ENCODE measurements around the gene EIF4H.

DNA sequence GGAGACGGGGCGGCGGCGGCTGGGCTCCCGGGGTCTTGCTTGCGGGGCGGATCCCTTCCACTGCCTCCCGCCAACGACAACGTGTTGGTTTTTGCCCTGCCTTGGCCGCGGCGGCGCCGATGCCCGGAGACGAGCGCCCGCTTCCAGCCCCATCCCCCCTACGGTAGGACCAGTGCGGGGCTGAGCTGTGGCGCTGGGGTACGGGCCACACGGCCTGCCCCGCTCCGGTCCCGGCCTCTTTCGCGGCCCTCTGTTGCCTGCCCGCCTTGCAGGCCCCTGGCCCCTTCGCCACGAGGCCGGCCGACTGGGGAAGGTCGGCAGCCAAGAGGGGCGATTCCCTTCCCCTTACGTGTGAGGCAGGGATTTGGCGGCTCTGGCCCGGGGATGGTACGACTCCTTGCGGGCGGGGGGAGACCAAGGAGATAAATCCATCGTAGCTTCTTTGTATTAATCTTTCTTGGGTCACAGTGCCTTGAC lies 488 bp downstream of the EIF4H start:
- TF ChIP-seq, protein P1, sequence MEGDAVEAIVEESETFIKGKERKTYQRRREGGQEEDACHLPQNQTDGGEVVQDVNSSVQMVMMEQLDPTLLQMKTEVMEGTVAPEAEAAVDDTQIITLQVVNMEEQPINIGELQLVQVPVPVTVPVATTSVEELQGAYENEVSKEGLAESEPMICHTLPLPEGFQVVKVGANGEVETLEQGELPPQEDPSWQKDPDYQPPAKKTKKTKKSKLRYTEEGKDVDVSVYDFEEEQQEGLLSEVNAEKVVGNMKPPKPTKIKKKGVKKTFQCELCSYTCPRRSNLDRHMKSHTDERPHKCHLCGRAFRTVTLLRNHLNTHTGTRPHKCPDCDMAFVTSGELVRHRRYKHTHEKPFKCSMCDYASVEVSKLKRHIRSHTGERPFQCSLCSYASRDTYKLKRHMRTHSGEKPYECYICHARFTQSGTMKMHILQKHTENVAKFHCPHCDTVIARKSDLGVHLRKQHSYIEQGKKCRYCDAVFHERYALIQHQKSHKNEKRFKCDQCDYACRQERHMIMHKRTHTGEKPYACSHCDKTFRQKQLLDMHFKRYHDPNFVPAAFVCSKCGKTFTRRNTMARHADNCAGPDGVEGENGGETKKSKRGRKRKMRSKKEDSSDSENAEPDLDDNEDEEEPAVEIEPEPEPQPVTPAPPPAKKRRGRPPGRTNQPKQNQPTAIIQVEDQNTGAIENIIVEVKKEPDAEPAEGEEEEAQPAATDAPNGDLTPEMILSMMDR (IDR thresholded peaks at IDR 0.05 in 2 of 3, conservative IDR thresholded peaks at IDR 0.05 in 1 of 3; ENCODE audit: borderline replicate concordance in 1 of 3, insufficient read depth in 1 of 3, low read depth in 2 of 3, low read length in 2 of 3): no peak
- TF ChIP-seq, protein P2, sequence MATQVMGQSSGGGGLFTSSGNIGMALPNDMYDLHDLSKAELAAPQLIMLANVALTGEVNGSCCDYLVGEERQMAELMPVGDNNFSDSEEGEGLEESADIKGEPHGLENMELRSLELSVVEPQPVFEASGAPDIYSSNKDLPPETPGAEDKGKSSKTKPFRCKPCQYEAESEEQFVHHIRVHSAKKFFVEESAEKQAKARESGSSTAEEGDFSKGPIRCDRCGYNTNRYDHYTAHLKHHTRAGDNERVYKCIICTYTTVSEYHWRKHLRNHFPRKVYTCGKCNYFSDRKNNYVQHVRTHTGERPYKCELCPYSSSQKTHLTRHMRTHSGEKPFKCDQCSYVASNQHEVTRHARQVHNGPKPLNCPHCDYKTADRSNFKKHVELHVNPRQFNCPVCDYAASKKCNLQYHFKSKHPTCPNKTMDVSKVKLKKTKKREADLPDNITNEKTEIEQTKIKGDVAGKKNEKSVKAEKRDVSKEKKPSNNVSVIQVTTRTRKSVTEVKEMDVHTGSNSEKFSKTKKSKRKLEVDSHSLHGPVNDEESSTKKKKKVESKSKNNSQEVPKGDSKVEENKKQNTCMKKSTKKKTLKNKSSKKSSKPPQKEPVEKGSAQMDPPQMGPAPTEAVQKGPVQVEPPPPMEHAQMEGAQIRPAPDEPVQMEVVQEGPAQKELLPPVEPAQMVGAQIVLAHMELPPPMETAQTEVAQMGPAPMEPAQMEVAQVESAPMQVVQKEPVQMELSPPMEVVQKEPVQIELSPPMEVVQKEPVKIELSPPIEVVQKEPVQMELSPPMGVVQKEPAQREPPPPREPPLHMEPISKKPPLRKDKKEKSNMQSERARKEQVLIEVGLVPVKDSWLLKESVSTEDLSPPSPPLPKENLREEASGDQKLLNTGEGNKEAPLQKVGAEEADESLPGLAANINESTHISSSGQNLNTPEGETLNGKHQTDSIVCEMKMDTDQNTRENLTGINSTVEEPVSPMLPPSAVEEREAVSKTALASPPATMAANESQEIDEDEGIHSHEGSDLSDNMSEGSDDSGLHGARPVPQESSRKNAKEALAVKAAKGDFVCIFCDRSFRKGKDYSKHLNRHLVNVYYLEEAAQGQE (IDR thresholded peaks at IDR 0.05; ENCODE audit: low read depth): no peak
- TF ChIP-seq SRF (IDR thresholded peaks at IDR 0.05; ENCODE audit: low read depth) (no peak), ZNF274 (IDR thresholded peaks at IDR 0.05; ENCODE audit: low read depth, low read length) (no peak), JUND (IDR thresholded peaks at IDR 0.05) (no peak), RAD21 (IDR thresholded peaks at IDR 0.05; ENCODE audit: low read depth) (no peak), SP1 (IDR thresholded peaks at IDR 0.05; ENCODE audit: low read depth) (no peak), POLR2AphosphoS5 (IDR thresholded peaks at IDR 0.05; ENCODE audit: low read depth, low read length) (no peak)

Data from HCT116 (cell line).